ENCODE data around the gene SLC44A1.

Gene SLC44A1

DNA sequence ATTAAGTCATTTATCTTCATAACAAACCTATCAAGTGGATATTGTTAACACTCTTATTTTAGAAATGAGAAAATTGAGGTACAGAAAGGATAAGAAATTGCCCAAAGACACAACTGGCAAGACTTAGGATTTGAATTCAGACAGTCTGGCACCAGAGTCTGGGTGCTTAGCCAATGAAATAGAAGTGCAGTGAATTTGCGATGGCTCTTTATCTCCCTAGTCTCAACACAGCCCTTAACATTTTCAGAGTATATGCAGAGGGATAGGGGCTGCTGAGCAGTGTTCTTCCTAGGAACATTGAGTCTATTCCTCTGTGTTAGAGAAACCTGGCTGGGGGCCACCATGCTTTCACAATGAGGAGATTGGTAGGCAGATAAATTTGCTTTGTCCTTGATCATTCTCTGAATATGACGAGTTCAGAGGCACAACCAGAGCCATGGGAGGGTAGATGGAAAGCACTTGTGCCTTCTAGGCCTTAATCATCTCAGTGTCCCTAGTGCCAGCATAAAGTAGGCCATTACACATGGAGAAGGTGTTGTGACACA, 197.2 kb downstream of the SLC44A1 start:
- DNase-seq (ENCODE audit: low read depth in 2 of 2) = peak; percentile 24 to 47
- no peak overlapping the region for H3K4me3 ChIP-seq (replicated peaks in 1 of 2; ENCODE audit: low read depth in 2 of 2, low read length in 2 of 2)
- TF ChIP-seq CTCF (IDR thresholded peaks at IDR 0.05; ENCODE audit: low read depth, low read length) = no peak

GRCh38 chr9:105443121-105443520, 198.7 kb downstream of the SLC44A1 start:
- H3K4me3 ChIP-seq (replicated peaks in 1 of 2; ENCODE audit: low read depth in 2 of 2, low read length in 2 of 2) = no peak overlapping the region
- no peak for DNase-seq (ENCODE audit: low read depth in 2 of 2)
- TF ChIP-seq CTCF (IDR thresholded peaks at IDR 0.05; ENCODE audit: low read depth, low read length) = no peak

DNA sequence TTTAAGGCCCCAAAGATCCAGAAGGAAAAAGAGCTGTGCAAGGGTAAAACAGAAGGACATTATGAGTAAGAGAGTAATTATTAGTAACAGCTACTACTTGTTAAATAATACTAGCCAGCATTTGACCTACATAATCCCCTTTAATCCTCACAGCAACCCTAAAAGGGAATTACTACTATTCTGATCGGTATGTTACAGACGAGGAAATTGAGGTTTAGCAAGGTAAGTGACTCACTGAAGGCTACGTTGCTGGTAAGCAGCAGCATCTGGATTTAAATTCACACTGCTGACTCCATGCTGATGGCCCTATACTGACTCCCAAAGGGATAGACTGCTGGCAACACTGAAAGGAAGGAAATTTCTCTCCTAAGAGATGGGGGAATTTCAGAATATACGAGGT, 199.7 kb downstream of the SLC44A1 start:
- H3K4me3 ChIP-seq (replicated peaks in 1 of 2; ENCODE audit: low read depth in 2 of 2, low read length in 2 of 2) = no peak overlapping the region
- DNase-seq (ENCODE audit: low read depth in 2 of 2) = peak in 1 of 2 donors; percentile 75
- no peak for TF ChIP-seq CTCF (IDR thresholded peaks at IDR 0.05; ENCODE audit: low read depth, low read length)

- no peak for TF ChIP-seq CTCF (IDR thresholded peaks at IDR 0.05; ENCODE audit: low read depth, low read length)
- DNase-seq (ENCODE audit: low read depth in 2 of 2) = peak in 1 of 2 donors; percentile 40
Observed at GRCh38 chr9:105445203-105445881, 200.9 kb downstream of the SLC44A1 start.

DNA sequence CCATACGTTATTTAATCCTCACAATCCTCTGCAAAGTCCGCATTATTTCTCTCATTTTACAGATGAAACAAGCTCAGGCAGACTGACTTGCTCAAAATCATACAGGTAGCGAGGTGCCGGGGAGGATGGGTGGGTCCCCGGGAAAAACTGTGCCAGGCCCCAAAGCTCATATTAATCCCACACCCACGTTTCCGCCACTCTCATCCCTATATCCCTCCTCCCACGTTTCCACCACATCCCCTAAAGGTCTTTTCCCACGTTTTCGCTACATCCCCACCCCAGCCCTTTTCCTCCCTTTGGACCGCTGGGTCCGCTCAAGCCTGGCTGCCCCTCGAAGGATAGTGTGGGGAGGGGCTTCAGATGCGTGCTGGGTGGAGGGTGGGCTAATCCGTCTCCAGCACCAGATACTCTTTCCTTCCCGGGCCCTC, 202.9 kb downstream of the SLC44A1 start:
- no peak for DNase-seq (ENCODE audit: low read depth in 2 of 2)
- no peak for TF ChIP-seq CTCF (IDR thresholded peaks at IDR 0.05; ENCODE audit: low read depth, low read length)
- peak overlapping the region; percentile 79 to 80 for H3K4me3 ChIP-seq (replicated peaks in 1 of 2; ENCODE audit: low read depth in 2 of 2, low read length in 2 of 2)

More at GRCh38 chr9:105445203-105445881, 200.9 kb downstream of the SLC44A1 start:
- no peak overlapping the region for H3K4me3 ChIP-seq (replicated peaks in 1 of 2; ENCODE audit: low read depth in 2 of 2, low read length in 2 of 2)

DNA sequence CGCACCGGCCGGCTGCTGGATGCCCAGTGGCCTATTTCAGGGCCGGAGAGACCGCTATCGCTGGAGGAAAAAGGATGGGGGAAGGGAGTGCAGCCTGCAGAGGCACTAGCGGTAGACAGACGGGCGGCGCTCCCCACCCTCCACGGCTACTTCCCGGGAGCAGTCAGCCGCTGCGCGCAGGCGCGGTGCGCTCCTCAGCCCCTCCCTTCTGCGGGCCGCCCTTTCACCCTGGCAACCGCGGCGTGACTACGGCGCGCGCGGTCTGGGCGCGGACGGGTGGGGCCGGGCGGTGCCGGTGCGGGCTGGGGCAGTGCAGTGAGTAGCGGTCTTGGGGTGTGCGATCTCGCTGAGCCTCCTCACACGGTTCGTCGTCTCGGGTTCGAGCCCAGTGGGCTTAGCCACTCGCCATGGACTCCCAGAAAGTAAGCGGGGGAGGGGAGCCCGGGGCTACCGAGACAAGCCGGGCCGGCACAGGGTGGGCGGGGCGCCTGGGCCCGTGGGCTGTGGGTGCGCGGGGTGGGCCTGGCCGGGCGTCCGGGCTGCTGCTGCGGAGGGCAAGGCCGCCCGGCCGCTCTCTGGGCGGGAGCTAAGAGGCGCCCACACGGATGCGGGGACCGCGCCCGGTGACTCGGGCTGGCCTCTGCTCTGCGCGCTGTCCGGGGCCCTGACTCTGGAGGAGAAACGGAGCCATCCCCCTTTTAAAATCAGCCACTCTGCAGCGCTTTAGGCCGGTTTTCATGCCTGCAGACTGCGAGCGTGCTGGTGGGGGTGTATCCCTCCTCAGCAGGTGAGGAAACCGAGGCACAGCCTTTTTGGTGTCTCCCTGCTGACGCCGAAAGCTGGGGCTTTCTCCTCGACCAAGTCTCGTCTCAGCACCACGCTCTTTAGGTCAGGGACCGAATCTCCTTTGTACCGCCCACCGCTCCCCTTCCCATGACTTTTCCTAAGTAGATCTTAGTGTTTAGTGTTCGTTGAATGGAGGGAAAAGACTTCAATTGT, 203.7 kb downstream of the SLC44A1 start, which contains the start of gene FSD1L:
FSD1L (plus strand) TSS at position 221 of the 999 bp plus-strand sequence; CDS start at position 408, 187 bp downstream.
- peak within 1 kb of the TSS; percentile 79 to 80 for H3K4me3 ChIP-seq (replicated peaks in 1 of 2; ENCODE audit: low read depth in 2 of 2, low read length in 2 of 2)
- DNase-seq (ENCODE audit: low read depth in 2 of 2) = peak; percentile 91 to 94
- peak; percentile 10 for TF ChIP-seq CTCF (IDR thresholded peaks at IDR 0.05; ENCODE audit: low read depth, low read length)
